ENCODE data around the gene C2orf76. TPM values are rescaled to one million over a fixed set of nuclear protein-coding genes. Genes with fewer than 3 reads are reported as not detected.

The C2orf76 gene
- total RNA-seq: 8.4 and 10.2 TPM in 2 replicates

DNA sequence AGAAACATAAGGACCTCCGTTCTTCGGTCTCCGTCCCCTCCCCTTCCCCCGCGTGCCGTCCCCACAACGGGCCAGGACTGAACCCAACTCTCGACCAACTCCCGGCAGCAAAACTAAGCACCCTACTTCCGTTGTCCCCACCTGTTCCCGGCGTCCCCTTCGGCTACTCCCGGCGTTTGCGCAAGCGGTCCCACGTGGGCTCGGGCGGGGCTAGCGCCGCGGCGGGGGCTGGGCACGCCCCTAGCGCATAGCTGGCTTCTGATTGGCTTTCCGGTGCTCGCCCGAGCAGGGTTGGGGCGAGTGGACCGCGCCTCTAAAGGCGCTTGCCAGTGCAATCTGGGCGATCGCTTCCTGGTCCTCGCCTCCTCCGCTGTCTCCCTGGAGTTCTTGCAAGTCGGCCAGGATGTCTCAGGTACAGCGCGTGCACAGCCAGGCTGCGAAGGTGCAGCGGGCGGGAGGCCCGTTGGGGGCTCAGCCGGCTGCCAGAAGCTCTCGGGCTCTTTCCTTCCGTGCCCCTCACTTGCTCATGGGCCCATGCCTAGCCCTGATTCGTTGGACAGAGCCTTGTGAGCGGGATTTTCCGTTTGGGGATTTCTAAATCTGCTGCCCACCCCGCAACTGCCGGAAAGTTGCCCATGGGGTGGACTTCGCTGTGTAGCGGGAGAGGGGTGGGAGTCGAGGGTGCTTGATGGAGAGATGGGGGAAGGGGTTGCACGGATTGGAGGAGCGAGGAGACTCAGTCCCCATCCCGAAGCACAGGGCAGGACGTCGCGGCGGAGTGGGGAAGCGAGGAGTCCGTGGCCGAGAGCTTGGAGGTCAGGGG, at the start of gene C2orf76, which contains the start of gene DBI:
C2orf76 (minus strand) TSS at position 186 of the 823 bp plus-strand sequence. CDS start 26,875 bp downstream, outside the sequence.
DBI (plus strand) TSS at position 329 of the 823 bp plus-strand sequence; CDS start at position 404, 75 bp downstream.

Other genes with a start within 250 kb of the C2orf76 start
- not detected in 2 replicates for gene C1QL2, start 208.1 kb downstream of the C2orf76 start, total RNA-seq
- 23.6 and 33.5 TPM in 2 replicates for gene STEAP3, start 143.0 kb downstream of the C2orf76 start, total RNA-seq
- gene DBI, start 143 bp upstream of the C2orf76 start, total RNA-seq: 96.1 and 116 TPM in 2 replicates
- gene TMEM37, start 65.0 kb upstream of the C2orf76 start, total RNA-seq: 0.12 TPM in 1 of 2 replicates, not detected in the other
- gene SCTR, start 157.6 kb upstream of the C2orf76 start, total RNA-seq: not detected in 2 replicates
- gene CFAP221, start 177.6 kb upstream of the C2orf76 start, total RNA-seq: 0.12 TPM in 1 of 2 replicates, not detected in the other

Measured in uterine smooth muscle cell (primary cell).